HepG2 (cell line): ENCODE results near the gene ETS2. TPM values are rescaled to one million over a fixed set of nuclear protein-coding genes. Genes with fewer than 3 reads are reported as not detected.

Source experiments
- CREM ChIP-seq, 2 experiments: sonication (generic) in 1 of 2; formaldehyde crosslinking in 1 of 2; IDR thresholded peaks; 2 replicates each; pipeline versions ENCODE4 v1.4.0 to v1.6.1; 2016 to 2020; ENCODE audit warnings: antibody characterized with exemption in 1 of 2, mild to moderate bottlenecking in 1 of 2, missing genetic modification reagents in 1 of 2
- ETV5 ChIP-seq: IDR thresholded peaks from 2 replicates; pipeline ENCODE4 v1.6.1; 2018; ENCODE audit warnings: missing biosample characterization, missing genetic modification reagents, inconsistent platforms, borderline replicate concordance
- FOXA1 ChIP-seq, 2 experiments: fragments of 450-650 bp in 1 of 2; sonication (generic) in 1 of 2; formaldehyde crosslinking in 1 of 2; IDR thresholded peaks; 2 replicates each; pipeline versions ENCODE4 v1.4.0 to v1.6.1; 2016 to 2020; ENCODE audit warnings: missing genetic modification reagents in 1 of 2
- FOXP4 ChIP-seq: sonication (generic); formaldehyde crosslinking; IDR thresholded peaks from 2 replicates; pipeline ENCODE4 v1.4.0; 2020; ENCODE audit warnings: missing genetic modification reagents
- MIER3 ChIP-seq: IDR thresholded peaks from 2 replicates; pipeline ENCODE4 v1.6.1; 2016; ENCODE audit warnings: missing compliant biosample characterization, borderline replicate concordance
- SOX13 ChIP-seq, 3 experiments: fragments of 450-650 bp in 1 of 3; sonication (generic) in 1 of 3; formaldehyde crosslinking in 1 of 3; IDR thresholded peaks in 2 of 3; conservative IDR thresholded peaks in 1 of 3; 2 replicates each; pipeline versions ENCODE4 v1.5.0 to v1.6.1; 2016 to 2020; ENCODE audit warnings: antibody characterized with exemption in 1 of 3, mild to moderate bottlenecking in 1 of 3, missing compliant biosample characterization in 1 of 3, missing genetic modification reagents in 1 of 3, moderate library complexity in 1 of 3
- TCF7 ChIP-seq: sonication (generic); IDR thresholded peaks from 2 replicates; pipeline ENCODE4 v1.6.1; 2016; ENCODE audit warnings: antibody characterized with exemption, low read depth
- TFDP2 ChIP-seq: sonication (generic); formaldehyde crosslinking; IDR thresholded peaks from 2 replicates; pipeline ENCODE4 v1.4.0; 2020; ENCODE audit warnings: missing genetic modification reagents
- ZBTB38 ChIP-seq: sonication (generic); formaldehyde crosslinking; IDR thresholded peaks from 2 replicates; pipeline ENCODE4 v1.5.1; 2020; ENCODE audit warnings: mild to moderate bottlenecking, missing genetic modification reagents
- ZNF143 ChIP-seq: sonication (generic); formaldehyde crosslinking; IDR thresholded peaks from 2 replicates; pipeline ENCODE4 v1.4.0; 2020; ENCODE audit warnings: missing genetic modification reagents
- ZNF224 ChIP-seq: sonication (generic); formaldehyde crosslinking; IDR thresholded peaks from 2 replicates; pipeline ENCODE4 v1.5.0; 2020; ENCODE audit warnings: mild to moderate bottlenecking, missing genetic modification reagents
- ZNF512 ChIP-seq: sonication (generic); formaldehyde crosslinking; IDR thresholded peaks from 2 replicates; pipeline ENCODE4 v1.4.0; 2020; ENCODE audit warnings: mild to moderate bottlenecking, missing genetic modification reagents
- ZNF609 ChIP-seq: sonication (generic); formaldehyde crosslinking; IDR thresholded peaks from 2 replicates; pipeline ENCODE4 v1.4.0; 2020; ENCODE audit warnings: mild to moderate bottlenecking, missing genetic modification reagents, borderline replicate concordance
- polyA plus RNA-seq, 8 experiments: library from polyadenylated mRNA; depleted of rRNA in 3 of 8; stranded (reverse) in 7 of 8; unstranded in 1 of 8; fragments of >200 nt; fragmentation: Illumina TruSeq in 4 of 8; extraction: Trizol in 4 of 8; gene quantifications; 2 replicates each; pipeline versions ENCODE4 v1.2.1 to v1.2.3, GENCODE V29; 2011 to 2016; ENCODE audit warnings: low read depth in 4 of 8, missing spikeins in 1 of 8, mixed read lengths in 1 of 8; ENCODE audit not compliant: insufficient read depth in 1 of 8
- total RNA-seq, 5 experiments: library from RNA; depleted of rRNA; stranded (reverse); fragments of >200 nt; fragmentation: Illumina TruSeq; extraction: Trizol; gene quantifications; 2 replicates each; pipeline ENCODE4 v1.2.3, GENCODE V29; 2016; ENCODE audit warnings: low read depth in 1 of 5

The ETS2 gene
- total and polyA plus RNA-seq, 2 of the 13 experiments (the other 11 are each of a cell fraction or from before 2014, with no cell fraction given), result 24.6 to 64.4 TPM

- TF ChIP-seq FOXA1 (IDR thresholded peaks at IDR 0.05) (no peak), FOXA1 (CRISPR knock-in tag; IDR thresholded peaks at IDR 0.05) (peak; percentile 4; the same call in 1 of the 2 replicates), SOX13 (IDR thresholded peaks at IDR 0.05) (no peak), SOX13 (CRISPR knock-in tag; conservative IDR thresholded peaks at IDR 0.05 in 1 of 2, IDR thresholded peaks at IDR 0.05 in 1 of 2) (peak in 1 of 2 experiments; percentile 33; a peak in 1 of 4 replicates), TFDP2 (CRISPR knock-in tag) (no peak), FOXP4 (CRISPR knock-in tag) (peak; percentile 76), ETV5 (peak; percentile 59; the same call in 1 of the 2 replicates), ZNF512 (CRISPR knock-in tag) (no peak), CREM (IDR thresholded peaks at IDR 0.05) (0 out of 2 replicates have a peak, but pooled peaks have one; percentile 52), CREM (CRISPR knock-in tag; IDR thresholded peaks at IDR 0.05) (no peak), ZNF609 (CRISPR knock-in tag) (peak; percentile 62; the same call in 1 of the 2 replicates), ZNF143 (CRISPR knock-in tag) (no peak), TCF7 (peak; percentile 71), MIER3 (CRISPR knock-in tag) (no peak), ZBTB38 (no peak), ZNF224 (no peak)
These were observed 44.0 kb downstream of the ETS2 start (continued) for GRCh38 chr21:38849776-38850175.
